B cell (primary cell): Measurements from ENCODE around the gene PFN4. TPM values are rescaled to one million over a fixed set of nuclear protein-coding genes. Genes with fewer than 3 reads are reported as not detected.

Experiments
- ATAC-seq: fragments of 200-7000 bp; cut with Tn5 transposase; one replicate; pipeline ENCODE4 v1.10.0; 2021; ENCODE audit warnings: low read depth, mild to moderate bottlenecking, moderate number of reproducible peaks, moderate library complexity
- CTCF ChIA-PET: fragments of 350-600 bp; sonication (Branson Sonifier 250); formaldehyde crosslinking; loops from one replicate; lab custom pipeline; 2021; ENCODE audit warnings: antibody characterized with exemption, inconsistent platforms; lab: Charles Lee
- POLR2A ChIA-PET: fragments of 350-600 bp; sonication (Branson Sonifier 250); formaldehyde crosslinking; loops from one replicate; lab custom pipeline; 2021; ENCODE audit warnings: antibody characterized with exemption; lab: Charles Lee
- DNase-seq: peaks from one replicate; pipeline ENCODE4 v3.0.0; 2013
- H2AFZ ChIP-seq: 2 replicates; pipeline ENCODE4 v1.6.1; 2012; ENCODE audit warnings: mild to moderate bottlenecking, low read depth, low read length; ENCODE audit not compliant: insufficient read depth, poor library complexity, severe bottlenecking
- H3K27ac ChIP-seq, 2 donors: 1 replicate in 1 of 2; 2 replicates in 1 of 2; pipeline ENCODE4 v1.5.1; 2012 to 2013; ENCODE audit warnings: low read length in 2 of 2, mild to moderate bottlenecking in 2 of 2, moderate library complexity in 1 of 2
- H3K27me3 ChIP-seq, 4 experiments: fragments of 200-600 bp in 1 of 4; sonication (generic) in 1 of 4; replicated peaks in 1 of 4; 1 replicate in 2 of 4; 2 replicates in 2 of 4; pipeline versions ENCODE4 v1.6.1 to v1.7.0; 2013 to 2016; ENCODE audit warnings: low read length in 3 of 4, mild to moderate bottlenecking in 2 of 4, mixed read lengths in 1 of 4, moderate library complexity in 1 of 4; ENCODE audit not compliant: insufficient read depth in 4 of 4, control insufficient read depth in 3 of 4; ENCODE audit errors: control extremely low read depth in 1 of 4
- H3K36me3 ChIP-seq, 2 experiments: replicated peaks in 1 of 2; 1 replicate in 1 of 2; 2 replicates in 1 of 2; pipeline versions ENCODE4 v1.6.1 to v1.7.1; 2013; ENCODE audit warnings: low read length in 1 of 2; ENCODE audit not compliant: insufficient read depth in 2 of 2, control insufficient read depth in 1 of 2; ENCODE audit errors: control extremely low read depth in 1 of 2, extremely low read depth in 1 of 2
- H3K4me1 ChIP-seq, 2 donors: fragments of 200-600 bp in 1 of 2; sonication (generic) in 1 of 2; 1 replicate in 1 of 2; 2 replicates in 1 of 2; pipeline versions ENCODE4 v1.5.1 to v1.6.1; 2013 to 2017; ENCODE audit warnings: low read length in 2 of 2; ENCODE audit not compliant: control insufficient read depth in 2 of 2, insufficient read depth in 2 of 2
- H3K4me2 ChIP-seq: replicated peaks from 2 replicates; pipeline ENCODE3; 2012; ENCODE audit warnings: mild to moderate bottlenecking, low read depth, low read length; ENCODE audit not compliant: poor library complexity, severe bottlenecking
- H3K4me3 ChIP-seq, 5 experiments: fragments of 200-600 bp in 1 of 5; sonication (generic) in 1 of 5; 1 replicate in 3 of 5; 2 replicates in 2 of 5; pipeline versions ENCODE4 v1.5.1 to v1.7.0; 2011 to 2016; ENCODE audit warnings: low read length in 4 of 5, mild to moderate bottlenecking in 4 of 5, low read depth in 2 of 5, control low read depth in 1 of 5, moderate library complexity in 1 of 5; ENCODE audit not compliant: insufficient read depth in 1 of 5; ENCODE audit errors: control extremely low read depth in 1 of 5, extremely low read depth in 1 of 5
- H3K79me2 ChIP-seq: fragments of 200-600 bp; sonication (generic); one replicate; pipeline ENCODE4 v1.6.0; 2016; ENCODE audit warnings: low read length; ENCODE audit not compliant: control insufficient read depth, insufficient read depth
- H3K9ac ChIP-seq: fragments of 200-600 bp; sonication (generic); 2 replicates; pipeline ENCODE4 v1.6.1; 2017; ENCODE audit warnings: mild to moderate bottlenecking, low read length, moderate library complexity
- H3K9me3 ChIP-seq, 3 donors: one replicate each; pipeline versions ENCODE4 v1.6.1 to v1.7.1; 2013; ENCODE audit warnings: low read length in 2 of 3; ENCODE audit not compliant: control insufficient read depth in 2 of 3, insufficient read depth in 1 of 3; ENCODE audit errors: control extremely low read depth in 1 of 3
- H4K20me1 ChIP-seq: 2 replicates; pipeline ENCODE4 v1.6.0; 2012; ENCODE audit warnings: mild to moderate bottlenecking, low read length; ENCODE audit not compliant: insufficient read depth, control insufficient read depth, poor library complexity, severe bottlenecking
- H3K27ac Mint-ChIP-seq: one replicate; pipeline ENCODE4 v1.8.0; 2021; ENCODE audit warnings: mixed read lengths
- H3K27me3 Mint-ChIP-seq: one replicate; pipeline ENCODE4 v1.8.0; 2021; ENCODE audit warnings: mixed read lengths
- H3K4me1 Mint-ChIP-seq: one replicate; pipeline ENCODE4 v1.8.0; 2021; ENCODE audit warnings: mixed read lengths
- H3K4me3 Mint-ChIP-seq: one replicate; pipeline ENCODE4 v1.8.0; 2021; ENCODE audit warnings: mixed read lengths
- H3K9me3 Mint-ChIP-seq: one replicate; pipeline ENCODE4 v1.8.0; 2022; ENCODE audit warnings: mixed read lengths; ENCODE audit not compliant: insufficient read depth
- EZH2 ChIP-seq: IDR thresholded peaks from 2 replicates; pipeline ENCODE4 v1.6.1; 2012; ENCODE audit warnings: borderline replicate concordance, low read depth, mild to moderate bottlenecking, moderate library complexity, low read length; ENCODE audit not compliant: insufficient read depth, poor library complexity, severe bottlenecking
- WGBS: methylation state at CpG from one replicate; pipeline ENCODE4 v1.1.5; 2013; ENCODE audit warnings: missing lambda C conversion rate; ENCODE audit not compliant: insufficient coverage; 5-methylcytosine and 5-hydroxymethylcytosine counted together
- intact Hi-C: fragments of 100-400 bp; cut with micrococcal nuclease; formaldehyde crosslinking; loops from one replicate; pipeline ENCODE4 v1.10.0; 2022
- polyA plus RNA-seq: library from polyadenylated mRNA; depleted of rRNA; stranded (reverse); fragments of >200 nt; gene quantifications from 2 replicates; pipeline ENCODE4 v1.2.3, GENCODE V29; 2012
- total RNA-seq, 2 donors: library from RNA; stranded (reverse); fragments of 120-200 nt in 1 of 2; gene quantifications; 1 replicate in 1 of 2; 2 replicates in 1 of 2; pipeline versions ENCODE4 v1.2.3 to v1.2.4, GENCODE V29; 2013 to 2022
- TF ChIP-seq, protein P1 (sequence below): fragments of 200-600 bp; IDR thresholded peaks from one replicate; pipeline ENCODE4 v1.8.0; 2022; ENCODE audit warnings: antibody characterized with exemption, mild to moderate bottlenecking

PFN4 gene
- total and polyA plus RNA-seq, 2 donors (not counting 1 experiment from before 2014, with no cell fraction given): 0.13 to 0.39 TPM

DNA sequence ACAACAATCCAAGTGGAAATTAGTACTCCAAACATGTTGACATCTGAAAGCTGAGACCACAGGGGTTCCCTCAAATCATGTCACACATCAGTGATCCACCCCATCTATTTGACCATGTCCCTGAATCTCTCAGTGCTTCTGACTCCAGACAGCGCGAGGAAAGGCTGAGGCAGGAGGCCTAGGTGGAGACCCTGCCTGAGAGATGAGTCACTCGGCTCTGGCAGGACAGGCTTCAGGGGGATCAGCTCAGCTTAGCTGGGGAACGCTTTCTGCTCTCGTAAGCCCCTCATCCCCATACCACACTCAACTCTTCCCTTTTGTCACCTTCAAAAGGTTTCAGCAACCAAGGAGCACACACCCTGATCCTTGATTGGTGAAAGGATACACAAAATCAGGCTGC is 45.9 kb upstream of the PFN4 start:
- no peak overlapping the region for H3K27ac ChIP-seq
- H3K4me3 Mint-ChIP-seq: no peak overlapping the region
- 100% methylated on average over 5 of the region's 5 CpGs for WGBS
- no peaks in the 10 kb centered on the region for H3K9me3 Mint-ChIP-seq
- ChIA-PET POLR2A (no interaction called here), CTCF (interaction anchor here (0.6 kb wide), 1 partner anchor 346 kb away, joined by 3 read pairs; no protein-coding TSS in a partner anchor)
- H3K27me3 ChIP-seq: peaks cover 0 to 4% (median 0%) of the 10 kb centered on the region in 4 experiments
- DNase-seq (no peak), ATAC-seq (no peak)
- no peaks in the 10 kb centered on the region for H3K79me2 ChIP-seq
- H3K27me3 Mint-ChIP-seq: no peaks in the 10 kb centered on the region
- intact Hi-C loops: no loop called here
- H3K4me3 ChIP-seq: no peak overlapping the region
- no peaks in the 10 kb centered on the region for H4K20me1 ChIP-seq
- TF ChIP-seq, protein P1, sequence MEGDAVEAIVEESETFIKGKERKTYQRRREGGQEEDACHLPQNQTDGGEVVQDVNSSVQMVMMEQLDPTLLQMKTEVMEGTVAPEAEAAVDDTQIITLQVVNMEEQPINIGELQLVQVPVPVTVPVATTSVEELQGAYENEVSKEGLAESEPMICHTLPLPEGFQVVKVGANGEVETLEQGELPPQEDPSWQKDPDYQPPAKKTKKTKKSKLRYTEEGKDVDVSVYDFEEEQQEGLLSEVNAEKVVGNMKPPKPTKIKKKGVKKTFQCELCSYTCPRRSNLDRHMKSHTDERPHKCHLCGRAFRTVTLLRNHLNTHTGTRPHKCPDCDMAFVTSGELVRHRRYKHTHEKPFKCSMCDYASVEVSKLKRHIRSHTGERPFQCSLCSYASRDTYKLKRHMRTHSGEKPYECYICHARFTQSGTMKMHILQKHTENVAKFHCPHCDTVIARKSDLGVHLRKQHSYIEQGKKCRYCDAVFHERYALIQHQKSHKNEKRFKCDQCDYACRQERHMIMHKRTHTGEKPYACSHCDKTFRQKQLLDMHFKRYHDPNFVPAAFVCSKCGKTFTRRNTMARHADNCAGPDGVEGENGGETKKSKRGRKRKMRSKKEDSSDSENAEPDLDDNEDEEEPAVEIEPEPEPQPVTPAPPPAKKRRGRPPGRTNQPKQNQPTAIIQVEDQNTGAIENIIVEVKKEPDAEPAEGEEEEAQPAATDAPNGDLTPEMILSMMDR: no peak
- no peak for TF ChIP-seq EZH2
- no peaks in the 10 kb centered on the region for H3K36me3 ChIP-seq
- H2AFZ ChIP-seq: no peak overlapping the region
- H3K4me1 ChIP-seq: peaks cover 8 to 11% of the 10 kb centered on the region in 2 donors
- peaks cover 8% of the 10 kb centered on the region for H3K4me1 Mint-ChIP-seq
- no peak overlapping the region for H3K9ac ChIP-seq
- H3K4me2 ChIP-seq: no peak overlapping the region
- no peak overlapping the region for H3K27ac Mint-ChIP-seq
- no peaks in the 10 kb centered on the region for H3K9me3 ChIP-seq

DNA sequence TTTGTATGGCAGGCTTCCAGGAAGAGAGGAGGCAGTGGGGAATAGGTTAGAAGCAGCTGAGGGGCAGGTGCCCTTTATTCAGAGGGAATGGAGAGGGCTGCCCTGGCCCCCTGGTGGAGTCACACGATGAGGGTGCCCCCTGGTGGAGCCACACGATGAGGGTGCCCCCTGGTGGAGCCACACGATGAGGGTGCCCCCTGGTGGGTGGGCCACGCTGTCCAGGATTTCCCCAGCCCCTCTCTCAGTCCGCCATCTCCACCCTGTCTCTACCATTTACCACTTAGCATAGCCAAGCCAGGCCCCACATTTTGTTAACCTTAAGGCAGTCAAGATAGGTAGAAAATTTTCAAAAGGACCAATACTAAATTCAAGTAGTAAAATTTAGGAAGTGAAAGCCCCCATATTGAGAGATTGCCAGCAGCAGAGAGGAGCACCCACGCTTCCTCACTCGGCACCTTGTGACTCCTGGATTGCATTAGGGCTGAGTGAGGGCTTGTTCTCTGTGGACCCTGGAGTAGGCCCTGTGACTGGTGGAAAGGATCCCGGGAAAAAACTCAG is 41.4 kb upstream of the PFN4 start:
- H3K27ac Mint-ChIP-seq: no peak overlapping the region
- Histone ChIP-seq H4K20me1 (no peaks in the 10 kb centered on the region), H3K9me3 (peaks cover 0 to 5% (median 4%) of the 10 kb centered on the region in 3 donors), H3K27me3 (no peaks in the 10 kb centered on the region), H3K36me3 (no peaks in the 10 kb centered on the region), H3K79me2 (no peaks in the 10 kb centered on the region), H3K9ac (peak overlapping the region; percentile 8), H3K4me2 (peak overlapping the region; percentile 44), H2AFZ (peak overlapping the region; percentile 40), H3K4me3 (no peak overlapping the region), H3K27ac (no peak overlapping the region), H3K4me1 (peaks cover 8 to 11% of the 10 kb centered on the region in 2 donors)
- TF ChIP-seq, protein P1: peak; percentile 72
- no peak for TF ChIP-seq EZH2
- ATAC-seq: peak; percentile 71
- ChIA-PET CTCF (interaction anchor here (0.7 to 3.2 kb wide), 3 partner anchors 13 to 340 kb away, joined by 3 to 22 read pairs (median 3); no protein-coding TSS in a partner anchor), POLR2A (no interaction called here)
- no peaks in the 10 kb centered on the region for H3K27me3 Mint-ChIP-seq
- intact Hi-C loops: loop anchor here (1.0 kb wide), 1 partner anchor 340 kb away; no protein-coding TSS in a partner anchor
- peak overlapping the region; percentile 50 for H3K4me3 Mint-ChIP-seq
- peaks cover 9% of the 10 kb centered on the region for H3K4me1 Mint-ChIP-seq
- DNase-seq: peak; percentile 60
- WGBS: 43% methylated on average over 4 of the region's 8 CpGs
- no peaks in the 10 kb centered on the region for H3K9me3 Mint-ChIP-seq
